IMR-90 (cell line): ENCODE measurements around the gene OR2F2.

ENCODE experiments used
- POLR2A ChIP-seq: IDR thresholded peaks from 2 replicates; pipeline ENCODE4 v1.6.1; 2012; ENCODE audit warnings: mild to moderate bottlenecking, low read depth, low read length
- TF ChIP-seq, protein P1 (sequence below): fragments of 150-350 bp; IDR thresholded peaks from 2 replicates; pipeline ENCODE4 v1.6.1; 2017; ENCODE audit warnings: mild to moderate bottlenecking, antibody characterized with exemption, low read length, low read depth
- TF ChIP-seq, protein P2 (sequence below): conservative IDR thresholded peaks from 2 replicates; pipeline ENCODE4 v1.5.1; 2012; ENCODE audit warnings: mild to moderate bottlenecking, low read depth, low read length, improper control_type of control experiment

DNA sequence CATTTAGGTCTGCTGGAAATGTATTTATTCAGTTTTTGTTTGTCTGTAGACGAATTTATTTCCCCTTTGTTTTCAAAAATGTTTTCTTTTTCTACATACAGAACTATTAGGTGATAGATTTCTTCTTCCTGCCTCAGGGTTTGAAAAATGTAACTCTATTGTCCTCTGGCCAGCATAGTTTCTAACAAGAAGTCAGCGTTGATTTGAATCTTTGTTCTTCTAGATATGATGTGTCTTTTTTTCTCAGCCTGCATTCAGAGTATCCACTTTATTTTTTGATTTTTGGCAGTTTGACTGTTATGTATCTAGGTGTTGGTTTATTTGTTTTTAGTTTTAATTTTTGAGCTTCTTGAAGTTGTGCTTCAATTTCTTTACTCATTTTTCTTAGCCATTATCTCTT, 12.1 kb downstream of the OR2F2 start:
- TF ChIP-seq, protein P1, sequence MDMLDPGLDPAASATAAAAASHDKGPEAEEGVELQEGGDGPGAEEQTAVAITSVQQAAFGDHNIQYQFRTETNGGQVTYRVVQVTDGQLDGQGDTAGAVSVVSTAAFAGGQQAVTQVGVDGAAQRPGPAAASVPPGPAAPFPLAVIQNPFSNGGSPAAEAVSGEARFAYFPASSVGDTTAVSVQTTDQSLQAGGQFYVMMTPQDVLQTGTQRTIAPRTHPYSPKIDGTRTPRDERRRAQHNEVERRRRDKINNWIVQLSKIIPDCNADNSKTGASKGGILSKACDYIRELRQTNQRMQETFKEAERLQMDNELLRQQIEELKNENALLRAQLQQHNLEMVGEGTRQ, result no peak
- TF ChIP-seq, protein P2, sequence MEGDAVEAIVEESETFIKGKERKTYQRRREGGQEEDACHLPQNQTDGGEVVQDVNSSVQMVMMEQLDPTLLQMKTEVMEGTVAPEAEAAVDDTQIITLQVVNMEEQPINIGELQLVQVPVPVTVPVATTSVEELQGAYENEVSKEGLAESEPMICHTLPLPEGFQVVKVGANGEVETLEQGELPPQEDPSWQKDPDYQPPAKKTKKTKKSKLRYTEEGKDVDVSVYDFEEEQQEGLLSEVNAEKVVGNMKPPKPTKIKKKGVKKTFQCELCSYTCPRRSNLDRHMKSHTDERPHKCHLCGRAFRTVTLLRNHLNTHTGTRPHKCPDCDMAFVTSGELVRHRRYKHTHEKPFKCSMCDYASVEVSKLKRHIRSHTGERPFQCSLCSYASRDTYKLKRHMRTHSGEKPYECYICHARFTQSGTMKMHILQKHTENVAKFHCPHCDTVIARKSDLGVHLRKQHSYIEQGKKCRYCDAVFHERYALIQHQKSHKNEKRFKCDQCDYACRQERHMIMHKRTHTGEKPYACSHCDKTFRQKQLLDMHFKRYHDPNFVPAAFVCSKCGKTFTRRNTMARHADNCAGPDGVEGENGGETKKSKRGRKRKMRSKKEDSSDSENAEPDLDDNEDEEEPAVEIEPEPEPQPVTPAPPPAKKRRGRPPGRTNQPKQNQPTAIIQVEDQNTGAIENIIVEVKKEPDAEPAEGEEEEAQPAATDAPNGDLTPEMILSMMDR, result no peak
- TF ChIP-seq POLR2A, result no peak
